OCI-M2 (cell line): Measurements from ENCODE around the gene PTPRN2.

Experiments
- DNase-seq: peaks from one replicate; lab custom pipeline; 2025; ENCODE audit not compliant: unreplicated experiment; lab: John Stamatoyannopoulos, UW

PTPRN2 gene

DNA sequence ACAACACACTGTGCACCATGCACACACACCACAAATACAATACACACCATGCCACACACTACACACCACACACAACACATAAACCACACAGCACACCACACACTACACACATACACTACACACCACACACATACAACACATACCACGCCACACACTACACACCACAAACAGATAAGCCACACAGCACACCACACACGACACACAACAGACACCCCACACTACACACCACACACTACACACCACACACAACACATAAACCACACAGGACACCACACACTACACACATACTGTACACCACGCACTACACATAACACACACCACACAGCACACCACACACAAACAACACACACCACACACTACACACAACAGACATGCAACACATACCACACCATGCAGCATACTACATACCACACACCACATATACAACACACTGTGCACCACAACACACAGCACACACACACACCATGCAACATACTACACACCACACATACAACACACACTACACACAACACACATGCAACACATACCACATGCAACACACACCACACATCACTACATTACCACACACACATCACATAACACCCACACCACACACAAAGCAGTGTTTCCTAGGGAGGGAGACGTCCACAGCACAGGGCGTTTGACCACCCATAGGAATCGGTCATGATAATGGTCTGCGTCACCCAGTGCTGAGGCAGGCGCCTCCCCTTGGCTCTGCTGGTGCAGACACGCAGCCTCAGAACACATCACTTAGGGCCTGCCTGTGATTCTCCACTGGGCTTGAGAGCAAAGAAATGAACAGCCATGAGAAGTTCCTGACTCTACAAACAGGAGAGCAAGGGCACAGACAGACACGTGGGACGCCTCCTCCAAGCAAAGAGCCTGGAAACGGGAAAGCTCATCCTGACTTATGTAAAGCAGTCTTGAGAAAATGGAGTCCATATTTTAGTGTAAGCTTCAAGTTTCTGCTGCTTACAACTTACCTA, 458.3 kb downstream of the PTPRN2 start:
- DNase-seq, result no peak

DNA sequence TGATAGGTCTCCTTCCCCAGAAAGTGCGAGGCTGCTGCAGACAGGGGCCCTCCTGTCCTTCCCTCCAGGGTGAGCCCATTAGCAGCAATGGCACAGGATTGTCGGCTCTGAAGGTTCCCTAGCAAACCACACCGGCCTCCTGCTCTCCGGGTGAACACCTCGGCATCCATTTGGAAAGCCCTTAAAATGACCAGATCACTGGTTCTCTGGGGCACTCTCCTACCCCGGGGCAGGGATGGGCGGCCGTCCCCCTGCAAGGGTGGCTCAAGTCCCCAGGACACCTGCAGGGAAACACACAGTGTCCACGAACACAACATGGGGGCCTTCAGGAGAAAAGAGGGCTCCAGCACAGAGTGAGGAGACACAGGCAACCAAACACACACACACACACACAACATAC, 459.1 kb downstream of the PTPRN2 start:
- DNase-seq, result no peak

GRCh38 chr7:158127241-158127640, 460.4 kb downstream of the PTPRN2 start:
- DNase-seq, result no peak

GRCh38 chr7:158126661-158127060, 461.0 kb downstream of the PTPRN2 start:
- DNase-seq, result no peak

- DNase-seq, result no peak
These were observed 461.9 kb downstream of the PTPRN2 start for GRCh38 chr7:158125721-158126120.

GRCh38 chr7:158125091-158125490, 462.5 kb downstream of the PTPRN2 start:
- no peak for DNase-seq

DNA sequence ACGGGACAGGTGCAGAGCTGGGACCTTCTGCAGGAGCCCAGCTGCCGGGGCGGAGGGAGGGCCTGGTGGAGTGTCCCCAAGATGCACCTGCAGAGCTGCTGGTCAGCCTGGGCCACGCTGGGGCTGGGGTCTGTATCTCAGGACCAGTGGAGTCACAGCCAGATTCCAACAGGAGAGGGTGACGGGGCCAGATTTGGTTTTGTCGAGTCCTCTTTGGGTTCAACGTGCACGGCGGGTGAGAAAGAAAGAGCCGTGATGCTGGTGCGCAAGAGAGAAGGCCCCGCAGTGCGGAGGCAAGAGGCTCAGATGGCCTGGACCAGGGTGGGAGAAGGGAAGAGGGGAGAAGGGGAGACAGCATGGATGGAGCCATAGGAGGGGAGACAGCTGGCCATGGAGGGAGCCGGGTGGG, 462.9 kb downstream of the PTPRN2 start:
- DNase-seq, result no peak

DNA sequence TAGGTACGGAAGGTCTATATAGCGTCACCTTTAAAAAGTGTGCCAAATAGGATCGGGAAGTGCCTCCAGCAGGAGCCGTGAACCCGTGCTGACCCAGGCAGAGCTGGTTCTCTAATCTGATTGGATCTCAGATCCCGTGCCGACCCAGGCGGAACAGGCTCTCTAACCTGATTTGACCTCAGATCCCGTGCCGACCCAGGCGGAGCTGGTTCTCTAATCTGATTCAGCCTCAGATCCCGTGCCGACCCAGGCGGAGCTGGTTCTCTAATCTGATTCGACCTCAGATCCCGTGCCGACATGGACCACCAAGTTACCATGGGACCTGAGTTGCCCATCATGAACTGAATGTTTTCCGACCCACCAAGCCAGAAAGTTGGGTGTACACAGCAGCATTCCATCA, 463.9 kb downstream of the PTPRN2 start:
- DNase-seq, result no peak

DNA sequence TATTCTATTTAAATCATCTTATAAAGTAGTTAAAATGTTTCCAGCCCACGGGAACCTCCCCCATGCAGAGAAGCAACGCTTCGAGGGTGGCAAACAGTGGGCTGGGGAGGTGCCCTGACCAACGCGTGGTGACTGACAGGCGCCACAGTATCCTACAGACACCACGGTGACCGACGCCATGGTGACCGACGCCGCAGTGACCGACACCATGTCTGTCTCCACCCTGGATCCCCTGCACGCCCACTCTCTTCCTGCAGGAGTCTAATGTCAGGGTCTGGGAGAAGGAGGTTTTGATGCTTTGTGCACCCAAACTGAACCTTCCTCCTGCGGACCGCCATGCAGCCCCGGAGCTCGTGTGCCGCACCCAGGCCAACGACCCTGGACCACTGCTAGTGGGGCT, 464.4 kb downstream of the PTPRN2 start:
- DNase-seq, result no peak

- DNase-seq, result no peak
These were observed 466.1 kb downstream of the PTPRN2 start for GRCh38 chr7:158121441-158122045.

DNA sequence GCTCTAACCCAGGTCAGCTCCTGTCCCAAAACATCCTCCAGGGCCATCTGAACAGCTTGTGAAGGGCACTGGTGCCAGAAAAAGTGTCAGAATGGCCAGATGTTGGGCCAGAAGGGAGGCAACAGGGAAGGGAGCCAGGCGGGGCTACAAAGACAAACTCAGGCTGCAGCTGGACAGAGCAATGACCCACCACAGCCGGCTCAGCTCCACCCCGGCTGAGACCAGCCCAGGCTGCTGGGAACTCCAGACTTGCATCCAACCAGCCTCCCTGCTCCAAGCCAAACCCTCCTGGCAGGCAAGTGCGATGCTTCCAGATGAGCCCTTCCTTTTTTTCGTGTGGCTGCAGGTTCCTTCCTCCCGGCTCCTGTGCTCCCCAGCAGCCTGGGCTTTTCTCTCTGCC, 466.9 kb downstream of the PTPRN2 start:
- no peak for DNase-seq

DNA sequence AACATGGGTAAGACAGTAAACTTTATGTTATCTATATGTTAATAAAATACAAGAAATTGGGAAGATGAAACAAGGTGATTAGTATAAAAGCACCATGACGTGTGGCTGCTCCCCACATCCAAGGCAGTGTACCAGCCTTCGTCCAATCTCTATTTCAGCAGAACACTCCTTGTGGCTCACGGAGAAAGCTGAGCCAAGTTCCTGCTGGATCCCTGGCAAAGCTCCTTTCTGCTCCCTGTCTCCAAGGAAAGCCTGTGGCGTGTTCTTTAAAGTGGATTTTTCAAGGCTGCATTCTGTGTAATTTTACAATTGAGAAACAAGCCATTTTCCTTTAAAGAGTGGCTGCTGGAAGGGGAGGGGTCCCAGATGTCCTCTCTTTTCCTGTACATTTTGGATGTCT, 467.3 kb downstream of the PTPRN2 start:
- DNase-seq, result no peak

GRCh38 chr7:158117341-158118222, 470.0 kb downstream of the PTPRN2 start:
- no peak for DNase-seq

GRCh38 chr7:158116235-158116634, 471.4 kb downstream of the PTPRN2 start:
- no peak for DNase-seq

DNA sequence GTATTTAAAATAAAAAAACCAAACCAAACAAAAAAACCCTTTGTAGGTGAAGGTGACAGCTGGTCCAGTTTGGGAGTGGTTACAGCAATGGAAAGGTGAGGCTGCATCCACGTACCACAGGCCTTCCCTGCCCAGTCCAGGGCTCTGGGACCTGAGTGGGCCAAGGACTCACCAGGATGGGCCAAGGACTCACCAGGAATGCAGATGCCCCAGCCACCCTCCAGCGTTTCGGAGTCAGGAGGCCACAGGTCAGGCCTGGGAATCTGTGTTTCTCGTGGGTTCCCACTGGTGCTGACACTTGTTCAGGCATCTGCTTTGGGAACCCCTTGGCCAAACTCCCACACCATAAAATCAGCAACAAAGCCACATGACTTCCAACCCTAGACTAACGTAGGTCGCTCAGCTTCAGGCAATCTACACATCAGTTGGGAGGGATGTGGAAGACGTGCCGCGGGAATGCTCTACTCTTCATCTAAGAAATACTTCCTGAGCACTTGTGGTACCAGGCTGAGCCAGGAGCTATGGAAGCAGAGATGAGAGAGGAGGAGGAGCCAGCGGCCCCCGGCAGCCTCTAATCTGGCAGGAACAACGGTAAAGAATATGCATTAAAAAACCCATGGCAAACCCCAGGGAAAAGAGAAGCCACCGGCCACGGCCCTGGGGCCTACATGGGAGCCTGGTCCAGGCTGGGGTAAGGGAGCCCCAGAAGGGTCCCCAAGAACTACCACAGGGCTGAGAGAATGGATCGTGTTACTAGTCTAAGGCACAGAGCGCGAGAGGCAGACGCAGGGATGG, 473.4 kb downstream of the PTPRN2 start:
- DNase-seq, result no peak

DNA sequence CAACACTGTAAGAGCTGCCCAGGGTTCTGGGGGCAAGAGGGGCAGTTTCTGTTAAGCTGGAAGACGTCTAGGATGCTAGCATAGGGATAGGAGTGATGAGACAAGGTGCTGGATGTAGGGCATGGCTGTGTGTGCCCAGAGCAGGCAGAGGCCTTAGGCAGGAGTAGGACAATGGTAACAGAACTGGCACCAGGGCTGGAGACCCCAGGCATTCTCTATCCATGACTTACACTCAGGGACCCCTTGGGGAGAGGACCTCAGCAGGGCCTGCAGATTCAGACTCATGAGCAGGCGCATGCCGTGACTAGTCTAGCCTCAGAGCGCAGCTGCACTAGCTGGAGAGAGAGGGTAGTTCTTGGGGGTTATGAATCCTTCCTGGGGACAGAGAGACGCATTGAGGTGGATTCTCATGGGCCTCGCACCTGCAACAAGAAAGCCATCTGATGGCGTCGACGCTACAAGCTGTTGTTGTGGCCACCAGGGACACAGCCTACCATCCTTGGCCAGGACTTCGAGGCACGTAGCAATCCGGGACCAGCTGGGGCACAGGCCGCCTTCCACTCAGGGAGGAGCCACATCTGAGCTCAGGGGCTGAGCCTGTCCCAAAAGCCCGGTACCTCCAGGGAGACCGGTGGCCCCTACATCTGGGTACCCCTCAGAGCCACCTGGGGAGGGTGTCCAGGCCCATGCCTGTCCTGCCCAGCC, 474.1 kb downstream of the PTPRN2 start:
- DNase-seq, result no peak

DNA sequence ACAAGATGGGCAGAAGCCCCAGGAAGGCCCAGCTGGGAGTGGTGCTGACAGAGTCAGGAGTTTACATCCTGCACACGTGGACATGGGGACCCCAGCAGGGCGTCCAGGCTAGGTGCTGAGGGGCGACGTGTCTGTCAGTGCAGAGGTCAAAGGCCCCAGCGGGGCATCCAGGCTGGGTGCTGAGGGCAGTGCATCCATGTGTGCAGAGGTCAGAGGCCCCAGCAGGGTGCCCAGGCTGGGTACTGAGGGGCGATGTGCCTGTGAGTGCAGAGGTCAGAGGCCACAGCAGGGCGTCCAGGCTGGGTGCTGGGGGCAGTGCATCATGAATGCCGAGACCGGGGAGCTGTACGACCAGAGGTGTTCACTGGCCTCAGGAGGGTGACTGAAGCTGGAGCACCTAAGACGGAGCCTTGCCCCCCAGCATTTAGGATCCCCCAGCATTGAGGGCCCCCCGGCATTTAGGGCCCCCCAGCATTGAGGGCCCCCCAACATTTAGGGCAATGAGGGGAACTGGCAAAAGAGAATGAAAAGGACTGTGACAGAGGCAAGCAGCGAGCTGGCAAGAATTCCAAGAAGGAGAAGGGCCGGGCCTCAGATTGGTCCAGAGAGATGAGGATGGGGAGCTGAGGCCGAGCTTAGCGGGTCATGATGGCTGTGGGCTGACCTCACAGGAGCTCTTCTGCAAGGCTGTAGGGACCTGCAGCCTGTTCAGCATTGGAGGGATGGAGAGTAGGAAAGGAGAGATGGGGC, 474.9 kb downstream of the PTPRN2 start:
- DNase-seq, result no peak

GRCh38 chr7:158111906-158112570, 475.6 kb downstream of the PTPRN2 start:
- DNase-seq, result no peak
